GM12872 (cell line): ENCODE results near the gene EIF2B2.

Source experiments
- CTCF ChIP-seq: IDR thresholded peaks from 3 replicates; pipeline ENCODE4 v1.5.1; 2011; ENCODE audit warnings: low read depth, mild to moderate bottlenecking, low read length, moderate library complexity; ENCODE audit not compliant: insufficient read depth

EIF2B2 gene

GRCh38 chr14:75040507-75040906 is 37.8 kb downstream of the EIF2B2 start:
- no peak for TF ChIP-seq CTCF

- no peak for TF ChIP-seq CTCF
Observed at GRCh38 chr14:75040959-75041358, 38.2 kb downstream of the EIF2B2 start.

GRCh38 chr14:75041613-75042012 is 38.9 kb downstream of the EIF2B2 start:
- no peak for TF ChIP-seq CTCF

- TF ChIP-seq CTCF, result no peak
Observed at GRCh38 chr14:75042035-75042434, 39.3 kb downstream of the EIF2B2 start.

- no peak for TF ChIP-seq CTCF
Observed at GRCh38 chr14:75044322-75044721, 41.6 kb downstream of the EIF2B2 start.

GRCh38 chr14:75044752-75045151 is 42.0 kb downstream of the EIF2B2 start:
- no peak for TF ChIP-seq CTCF

GRCh38 chr14:75046275-75046674 is 43.6 kb downstream of the EIF2B2 start:
- TF ChIP-seq CTCF, result no peak

GRCh38 chr14:75046899-75047298 is 44.2 kb downstream of the EIF2B2 start:
- TF ChIP-seq CTCF, result no peak
